Measurements from ENCODE around the gene E4F1. TPM values are rescaled to one million over a fixed set of nuclear protein-coding genes. Genes with fewer than 3 reads are reported as not detected.
A peak's percentile ranks its signal among the peaks of the same experiment; 100 is the strongest.

Gene E4F1
- total and polyA plus RNA-seq, 2 of the 13 experiments (the other 11 are each of a cell fraction or from before 2014, with no cell fraction given): 13.8 to 19.5 TPM

- TF ChIP-seq ZBTB4 (CRISPR knock-in tag; IDR thresholded peaks at IDR 0.05; ENCODE audit: borderline replicate concordance): peak; percentile 78
- TF ChIP-seq TBX3 (IDR thresholded peaks at IDR 0.05; ENCODE audit: borderline replicate concordance): no peak
- TF ChIP-seq, protein P1, sequence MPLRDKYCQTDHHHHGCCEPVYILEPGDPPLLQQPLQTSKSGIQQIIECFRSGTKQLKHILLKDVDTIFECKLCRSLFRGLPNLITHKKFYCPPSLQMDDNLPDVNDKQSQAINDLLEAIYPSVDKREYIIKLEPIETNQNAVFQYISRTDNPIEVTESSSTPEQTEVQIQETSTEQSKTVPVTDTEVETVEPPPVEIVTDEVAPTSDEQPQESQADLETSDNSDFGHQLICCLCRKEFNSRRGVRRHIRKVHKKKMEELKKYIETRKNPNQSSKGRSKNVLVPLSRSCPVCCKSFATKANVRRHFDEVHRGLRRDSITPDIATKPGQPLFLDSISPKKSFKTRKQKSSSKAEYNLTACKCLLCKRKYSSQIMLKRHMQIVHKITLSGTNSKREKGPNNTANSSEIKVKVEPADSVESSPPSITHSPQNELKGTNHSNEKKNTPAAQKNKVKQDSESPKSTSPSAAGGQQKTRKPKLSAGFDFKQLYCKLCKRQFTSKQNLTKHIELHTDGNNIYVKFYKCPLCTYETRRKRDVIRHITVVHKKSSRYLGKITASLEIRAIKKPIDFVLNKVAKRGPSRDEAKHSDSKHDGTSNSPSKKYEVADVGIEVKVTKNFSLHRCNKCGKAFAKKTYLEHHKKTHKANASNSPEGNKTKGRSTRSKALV (CRISPR knock-in tag; IDR thresholded peaks at IDR 0.05): no peak
- no peak for TF ChIP-seq ZNF720 (CRISPR knock-in tag; IDR thresholded peaks at IDR 0.05)
- peak; percentile 66; the same call in 1 of the 2 replicates for TF ChIP-seq ZMYM2 (CRISPR knock-in tag; IDR thresholded peaks at IDR 0.05)
- no peak for TF ChIP-seq NFIC (IDR thresholded peaks at IDR 0.05; ENCODE audit: low read length)
- no peak for TF ChIP-seq ZNF44 (CRISPR knock-in tag; IDR thresholded peaks at IDR 0.05)
- 0 out of 2 replicates have a peak, but pooled peaks have one; percentile 23 for TF ChIP-seq CREB3 (CRISPR knock-in tag; IDR thresholded peaks at IDR 0.05)
- peak; percentile 83; the same call in 1 of the 2 replicates for TF ChIP-seq MEF2D (CRISPR knock-in tag; IDR thresholded peaks at IDR 0.05)
- no peak for TF ChIP-seq SRSF4 (IDR thresholded peaks at IDR 0.05; ENCODE audit: low read depth, low read length, poor library complexity, severe bottlenecking)
- 0 out of 2 replicates have a peak, but pooled peaks have one; percentile 68 for TF ChIP-seq CBX5 (CRISPR knock-in tag; IDR thresholded peaks at IDR 0.05; ENCODE audit: borderline replicate concordance)
- TF ChIP-seq UBTF (CRISPR knock-in tag; IDR thresholded peaks at IDR 0.05): peak; percentile 95
- no peak for TF ChIP-seq EHMT2 (IDR thresholded peaks at IDR 0.05; ENCODE audit: borderline replicate concordance, low read depth, low read length)
- TF ChIP-seq CENPT (CRISPR knock-in tag; IDR thresholded peaks at IDR 0.05; ENCODE audit: low read depth): no peak
- peak; percentile 24; the same call in 1 of the 2 replicates for TF ChIP-seq HHEX (CRISPR knock-in tag; IDR thresholded peaks at IDR 0.05)
- TF ChIP-seq ZNF605 (CRISPR knock-in tag; IDR thresholded peaks at IDR 0.05): peak; percentile 82
- no peak for TF ChIP-seq PRMT3 (CRISPR knock-in tag; IDR thresholded peaks at IDR 0.05; ENCODE audit: borderline replicate concordance, low read depth)
- no peak for TF ChIP-seq RBAK (CRISPR knock-in tag; IDR thresholded peaks at IDR 0.05)
- peak; percentile 97 for TF ChIP-seq RBFOX2 (IDR thresholded peaks at IDR 0.05; ENCODE audit: low read depth, low read length)
- 0 out of 2 replicates have a peak, but pooled peaks have one; percentile 58 for TF ChIP-seq ZNF234 (CRISPR knock-in tag; conservative IDR thresholded peaks at IDR 0.05)
- TF ChIP-seq XRCC5 (optimal IDR thresholded peaks at IDR 0.05; ENCODE audit: low read length): peak; percentile 92
Measured at GRCh38 chr16:2251296-2252111, 28.1 kb downstream of the E4F1 start, which contains the start of gene ECI1 (continued).
